ENCODE results near the gene ASB3.

ASB3 gene

GRCh38 chr2:53641290-53641689 is 145.5 kb downstream of the ASB3 start:
- no peak for DNase-seq

- no peak for DNase-seq
Observed at GRCh38 chr2:53640466-53640865, 146.3 kb downstream of the ASB3 start.

- DNase-seq = no peak
Observed at GRCh38 chr2:53636596-53636995, 150.2 kb downstream of the ASB3 start.

GRCh38 chr2:53636109-53636508 is 150.6 kb downstream of the ASB3 start:
- DNase-seq = no peak

GRCh38 chr2:53635694-53636093 is 151.1 kb downstream of the ASB3 start:
- no peak for DNase-seq

GRCh38 chr2:53633441-53633840 is 153.3 kb downstream of the ASB3 start:
- DNase-seq = no peak

GRCh38 chr2:53632714-53633113 is 154.0 kb downstream of the ASB3 start:
- DNase-seq = no peak

GRCh38 chr2:53632126-53632460 is 154.7 kb downstream of the ASB3 start:
- DNase-seq = no peak

GRCh38 chr2:53631313-53632125 is 155.2 kb downstream of the ASB3 start:
- no peak for DNase-seq

GRCh38 chr2:53630026-53630606 is 156.6 kb downstream of the ASB3 start:
- DNase-seq = no peak

GRCh38 chr2:53629501-53629900 is 157.3 kb downstream of the ASB3 start:
- no peak for DNase-seq

- no peak for DNase-seq
Observed at GRCh38 chr2:53629001-53629400, 157.8 kb downstream of the ASB3 start.

- no peak for DNase-seq
Observed at GRCh38 chr2:53622141-53622540, 164.6 kb downstream of the ASB3 start.

- DNase-seq = no peak
Observed at GRCh38 chr2:53620981-53621380, 165.8 kb downstream of the ASB3 start.

Measured in inflammatory macrophage treated with lipopolysaccharide for 4 hours (primary cell).